Testis (tissue), 2 donors: ENCODE data around the gene ANTXR2.

Experiments used
- CTCF ChIP-seq, 3 experiments: fragments of 450-650 bp in 2 of 3; fragments of 200-600 bp in 1 of 3; sonication (generic) in 1 of 3; IDR thresholded peaks; one replicate each; pipeline ENCODE4 v1.5.1; 2016 to 2019; ENCODE audit warnings: antibody characterized with exemption in 3 of 3, mild to moderate bottlenecking in 2 of 3, moderate library complexity in 1 of 3
- POLR2A ChIP-seq: fragments of 450-650 bp; IDR thresholded peaks from one replicate; pipeline ENCODE4 v1.6.1; 2017; ENCODE audit warnings: antibody characterized with exemption, mild to moderate bottlenecking, moderate library complexity

- TF ChIP-seq CTCF (IDR thresholded peaks at IDR 0.05) = no peak
- no peak for TF ChIP-seq POLR2A
Observed at GRCh38 chr4:80085081-80085480, 12.1 kb upstream of the ANTXR2 start.
